Esophagus squamous epithelium (tissue), 5 donors: Measurements from ENCODE around the gene GNPAT. TPM values are rescaled to one million over a fixed set of nuclear protein-coding genes. Genes with fewer than 3 reads are reported as not detected.

Experiments
- DNase-seq: peaks from one replicate; lab custom pipeline; 2025; lab: John Stamatoyannopoulos, UW
- H3K27ac ChIP-seq, 4 donors: fragments of 200-600 bp; sonication (generic); one replicate each; pipeline ENCODE4 v1.5.1; 2016 to 2019; ENCODE audit warnings: mild to moderate bottlenecking in 1 of 4
- H3K27me3 ChIP-seq, 4 donors: fragments of 200-600 bp; sonication (generic); 1 replicate in 3 of 4; 2 replicates in 1 of 4; pipeline versions ENCODE4 v1.5.1 to v1.6.0; 2017 to 2021; ENCODE audit warnings: antibody characterized with exemption in 1 of 4
- H3K36me3 ChIP-seq, 3 donors: fragments of 200-600 bp; sonication (generic); one replicate each; pipeline ENCODE4 v1.5.1; 2016 to 2019
- H3K4me1 ChIP-seq, 3 donors: fragments of 200-600 bp; sonication (generic); one replicate each; pipeline ENCODE4 v1.5.1; 2017 to 2019
- H3K4me3 ChIP-seq, 4 donors: fragments of 200-600 bp; sonication (generic); 1 replicate in 3 of 4; 2 replicates in 1 of 4; pipeline ENCODE4 v1.5.1; 2016 to 2019; ENCODE audit warnings: mild to moderate bottlenecking in 2 of 4, moderate library complexity in 1 of 4
- H3K9me3 ChIP-seq, 3 donors: fragments of 200-600 bp; sonication (generic); one replicate each; pipeline ENCODE4 v1.5.1; 2016 to 2019
- POLR2A ChIP-seq, 4 donors: fragments of 450-650 bp; IDR thresholded peaks; one replicate each; pipeline ENCODE4 v1.6.1; 2017; ENCODE audit warnings: antibody characterized with exemption in 4 of 4, mild to moderate bottlenecking in 4 of 4, moderate library complexity in 3 of 4
- WGBS, 2 donors: methylation state at CpG; one replicate each; pipeline ENCODE4 v1.1.5; 2018; 5-methylcytosine and 5-hydroxymethylcytosine counted together
- intact Hi-C: fragments of 100-400 bp; cut with DNase I; formaldehyde crosslinking; loops from one replicate; pipeline ENCODE4 v1.15.0; 2022
- total RNA-seq, 4 donors: library from RNA; depleted of rRNA; stranded (reverse); fragments of >200 nt; gene quantifications; one replicate each; pipeline ENCODE4 v1.1.0, GENCODE V29; 2016
- TF ChIP-seq, protein P1 (sequence below), 6 experiments: fragments of 450-650 bp in 4 of 6; fragments of 200-600 bp in 2 of 6; sonication (generic) in 2 of 6; IDR thresholded peaks; one replicate each; pipeline ENCODE4 v1.5.1; 2016 to 2019; ENCODE audit warnings: antibody characterized with exemption in 6 of 6, mild to moderate bottlenecking in 4 of 6, moderate library complexity in 4 of 6
- donor health status: DM: yes; HTN: yes; CAD: no.

Gene GNPAT
- total RNA-seq, 4 donors from 2014 or later: 14.9 to 44.0 (median 25.2) TPM

DNA sequence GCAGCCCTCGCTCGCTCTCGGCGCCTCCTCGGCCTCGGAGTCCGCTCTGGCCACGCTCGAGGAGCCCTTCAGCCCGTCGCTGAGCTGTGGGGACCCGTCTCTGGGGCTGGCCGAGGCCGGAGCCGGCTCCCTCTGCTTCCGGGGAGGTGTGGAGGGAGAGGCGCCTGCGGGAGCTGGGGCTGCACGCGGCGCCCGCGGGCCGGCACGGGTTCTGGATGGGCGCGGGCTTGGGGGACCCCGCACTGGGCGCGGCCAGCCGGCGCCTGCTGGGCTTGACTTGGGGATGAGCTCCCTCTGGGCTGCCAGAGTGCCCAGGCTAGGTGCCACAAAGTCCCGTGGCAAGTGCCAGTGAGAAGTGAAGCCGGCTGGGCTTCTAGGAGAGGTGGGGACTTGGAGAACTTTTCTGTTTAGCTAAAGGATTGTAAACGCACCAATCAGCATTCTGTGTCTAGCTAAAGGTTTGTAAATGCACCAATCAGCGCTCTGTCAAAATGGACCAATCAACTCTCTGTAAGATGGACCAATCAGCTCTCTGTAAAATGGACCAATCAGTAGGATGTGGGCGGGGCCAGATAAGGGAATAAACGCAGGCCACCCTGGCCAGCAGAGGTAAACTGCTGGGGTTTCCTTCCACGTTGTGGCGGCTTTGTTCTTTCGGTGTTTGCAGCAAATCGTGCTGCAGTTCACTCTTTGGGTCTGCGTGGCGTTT is 76.4 kb downstream of the GNPAT start:
- 84 to 91% methylated on average over 15 to 24 of the region's 44 CpGs for WGBS, 2 donors
- TF ChIP-seq POLR2A (IDR thresholded peaks at IDR 0.05): no peak
- TF ChIP-seq, protein P1, sequence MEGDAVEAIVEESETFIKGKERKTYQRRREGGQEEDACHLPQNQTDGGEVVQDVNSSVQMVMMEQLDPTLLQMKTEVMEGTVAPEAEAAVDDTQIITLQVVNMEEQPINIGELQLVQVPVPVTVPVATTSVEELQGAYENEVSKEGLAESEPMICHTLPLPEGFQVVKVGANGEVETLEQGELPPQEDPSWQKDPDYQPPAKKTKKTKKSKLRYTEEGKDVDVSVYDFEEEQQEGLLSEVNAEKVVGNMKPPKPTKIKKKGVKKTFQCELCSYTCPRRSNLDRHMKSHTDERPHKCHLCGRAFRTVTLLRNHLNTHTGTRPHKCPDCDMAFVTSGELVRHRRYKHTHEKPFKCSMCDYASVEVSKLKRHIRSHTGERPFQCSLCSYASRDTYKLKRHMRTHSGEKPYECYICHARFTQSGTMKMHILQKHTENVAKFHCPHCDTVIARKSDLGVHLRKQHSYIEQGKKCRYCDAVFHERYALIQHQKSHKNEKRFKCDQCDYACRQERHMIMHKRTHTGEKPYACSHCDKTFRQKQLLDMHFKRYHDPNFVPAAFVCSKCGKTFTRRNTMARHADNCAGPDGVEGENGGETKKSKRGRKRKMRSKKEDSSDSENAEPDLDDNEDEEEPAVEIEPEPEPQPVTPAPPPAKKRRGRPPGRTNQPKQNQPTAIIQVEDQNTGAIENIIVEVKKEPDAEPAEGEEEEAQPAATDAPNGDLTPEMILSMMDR (IDR thresholded peaks at IDR 0.05): no peak
- intact Hi-C loops: loop anchor here (10.0 kb wide), 1 partner anchor 53 kb away; no protein-coding TSS in a partner anchor

DNA sequence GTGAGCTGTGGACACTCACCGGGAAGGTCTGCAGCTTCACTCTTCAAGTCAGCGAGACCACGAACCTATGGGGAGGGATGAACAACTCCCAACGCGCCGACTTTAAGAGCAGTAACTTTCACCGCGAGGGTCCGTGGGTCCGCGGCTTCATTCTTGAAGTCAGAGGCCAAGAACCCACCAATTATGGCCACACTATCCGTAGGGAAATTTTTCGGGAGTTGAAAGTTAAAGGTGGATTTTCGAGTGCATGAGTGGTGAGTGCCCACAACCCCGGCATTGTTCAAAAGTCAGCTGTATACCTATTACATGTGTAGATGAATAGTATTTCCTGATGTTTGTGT is 77.0 kb downstream of the GNPAT start:
- 91 to 95% methylated on average over 15 of the region's 15 CpGs for WGBS, 2 donors
- Histone ChIP-seq H3K9me3 (no peaks in the 10 kb centered on the region), H3K4me1 (no peaks in the 10 kb centered on the region), H3K36me3 (no peaks in the 10 kb centered on the region), H3K27ac (no peak overlapping the region), H3K4me3 (no peak overlapping the region), H3K27me3 (no peaks in the 10 kb centered on the region)
- intact Hi-C loops: loop anchor here (10.0 kb wide), 1 partner anchor 53 kb away; no protein-coding TSS in a partner anchor
- TF ChIP-seq POLR2A (IDR thresholded peaks at IDR 0.05): no peak
- TF ChIP-seq, protein P1 (IDR thresholded peaks at IDR 0.05): no peak
- no peak for DNase-seq

More for the DNA sequence above, 76.4 kb downstream of the GNPAT start:
- no peaks in the 10 kb centered on the region for H3K4me1 ChIP-seq
- H3K27me3 ChIP-seq: no peaks in the 10 kb centered on the region
- no peak overlapping the region for H3K4me3 ChIP-seq
- no peaks in the 10 kb centered on the region for H3K36me3 ChIP-seq
- no peak overlapping the region for H3K27ac ChIP-seq
- H3K9me3 ChIP-seq: no peaks in the 10 kb centered on the region
- no peak for DNase-seq

DNA sequence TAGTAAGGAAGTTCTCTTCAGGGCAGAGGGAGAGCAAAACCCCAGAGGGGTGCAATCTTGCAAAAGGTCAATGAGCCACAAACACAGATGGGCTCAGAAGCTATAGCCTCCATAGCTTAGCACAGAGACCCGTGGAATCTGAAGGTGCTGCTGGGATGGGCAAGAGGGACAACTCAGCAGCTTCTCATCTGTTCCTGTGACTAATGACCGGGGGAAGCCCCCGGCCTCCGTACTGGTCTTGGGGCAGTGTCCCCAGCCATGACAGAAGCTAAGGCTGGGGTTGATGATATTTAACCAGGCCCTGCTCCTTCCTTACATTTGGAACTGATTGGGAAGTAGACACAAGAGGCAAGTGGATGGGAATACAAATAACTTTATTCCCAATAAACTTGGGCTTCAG is 77.6 kb downstream of the GNPAT start:
- TF ChIP-seq, protein P1 (IDR thresholded peaks at IDR 0.05): no peak
- TF ChIP-seq POLR2A (IDR thresholded peaks at IDR 0.05): no peak
- H3K27ac ChIP-seq: no peak overlapping the region
- no peaks in the 10 kb centered on the region for H3K9me3 ChIP-seq
- DNase-seq: no peak
- no peaks in the 10 kb centered on the region for H3K4me1 ChIP-seq
- H3K27me3 ChIP-seq: no peaks in the 10 kb centered on the region
- no peak overlapping the region for H3K4me3 ChIP-seq
- 96 to 100% methylated on average over 3 of the region's 4 CpGs for WGBS, 2 donors
- intact Hi-C loops: loop anchor here (10.0 kb wide), 1 partner anchor 54 kb away; no protein-coding TSS in a partner anchor
- H3K36me3 ChIP-seq: no peaks in the 10 kb centered on the region

DNA sequence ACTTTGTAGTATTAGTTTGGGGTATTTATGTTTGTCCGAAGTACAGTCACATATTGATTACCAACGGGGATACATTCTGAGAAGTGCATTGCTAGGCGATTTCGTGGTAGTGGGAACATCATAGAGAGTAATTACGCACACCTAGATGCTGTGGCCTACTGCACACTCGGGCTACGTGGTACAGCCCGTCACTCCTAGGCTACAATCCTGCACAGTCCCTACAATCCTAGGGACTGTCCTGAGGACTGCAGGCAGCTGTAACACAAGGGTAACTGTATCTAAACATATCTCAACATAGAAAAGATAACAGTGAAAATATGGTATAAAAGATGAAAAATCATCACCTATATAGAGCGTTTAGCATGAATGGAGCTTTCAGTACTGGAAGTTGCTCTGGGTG is 78.1 kb downstream of the GNPAT start:
- Histone ChIP-seq H3K36me3 (no peaks in the 10 kb centered on the region), H3K9me3 (no peaks in the 10 kb centered on the region), H3K27ac (no peak overlapping the region), H3K4me3 (no peak overlapping the region), H3K4me1 (no peaks in the 10 kb centered on the region), H3K27me3 (no peaks in the 10 kb centered on the region)
- intact Hi-C loops: loop anchor here (10.0 kb wide), 1 partner anchor 54 kb away; no protein-coding TSS in a partner anchor
- no peak for DNase-seq
- no peak for TF ChIP-seq POLR2A (IDR thresholded peaks at IDR 0.05)
- TF ChIP-seq, protein P1 (IDR thresholded peaks at IDR 0.05): no peak
- 92 to 95% methylated on average over 9 of the region's 9 CpGs for WGBS, 2 donors

DNA sequence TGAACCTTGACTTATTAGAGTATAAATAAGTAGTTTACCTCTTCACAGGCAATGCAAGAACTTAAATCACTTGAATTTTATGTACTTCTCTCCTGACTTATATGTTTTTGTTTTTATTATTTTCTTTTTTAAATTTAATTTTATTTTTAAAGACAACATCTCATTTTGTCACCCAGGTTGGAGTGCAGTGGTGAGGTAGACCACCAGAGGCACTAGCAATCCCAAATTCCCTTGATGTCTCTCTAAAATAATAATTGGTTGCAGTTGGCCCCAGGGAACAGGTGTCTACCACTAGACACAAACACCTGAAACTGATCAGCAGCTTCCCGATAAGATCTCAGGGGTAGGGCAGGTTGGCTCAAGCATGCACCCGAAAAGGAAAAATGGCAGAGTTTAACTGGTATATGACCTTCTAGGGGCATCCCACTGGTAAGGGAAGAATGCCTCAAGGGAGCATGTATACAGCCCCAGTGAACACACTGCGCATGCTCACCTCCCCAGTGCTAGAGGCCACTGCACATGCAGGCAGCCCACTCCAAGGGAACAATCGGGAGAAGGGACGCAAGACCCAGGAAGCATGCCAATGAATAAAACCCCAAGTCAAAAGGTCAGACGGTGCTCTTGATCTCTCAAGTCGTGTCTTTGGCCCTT is 82.0 kb downstream of the GNPAT start:
- Histone ChIP-seq H3K9me3 (no peaks in the 10 kb centered on the region), H3K4me1 (no peaks in the 10 kb centered on the region), H3K27ac (no peak overlapping the region), H3K4me3 (no peak overlapping the region), H3K27me3 (no peaks in the 10 kb centered on the region), H3K36me3 (no peaks in the 10 kb centered on the region)
- intact Hi-C loops: no loop called here
- no peak for TF ChIP-seq POLR2A (IDR thresholded peaks at IDR 0.05)
- TF ChIP-seq, protein P1 (IDR thresholded peaks at IDR 0.05): no peak
- 73 to 78% methylated on average over 6 of the region's 7 CpGs for WGBS, 2 donors
- no peak for DNase-seq
